A673 (cell line): ENCODE results near the gene IMMP2L.

ENCODE experiments used
- EZH2 ChIP-seq: fragments of 200-600 bp; sonication (generic); IDR thresholded peaks from 2 replicates; pipeline ENCODE4 v1.6.1; 2017; ENCODE audit warnings: borderline replicate concordance, low read depth, mild to moderate bottlenecking, mixed read lengths, antibody characterized with exemption, low read length; ENCODE audit not compliant: poor library complexity, severe bottlenecking
- TF ChIP-seq, protein P1 (sequence below): fragments of 300-800, 200-600 bp; sonication (generic); conservative IDR thresholded peaks from 2 replicates; pipeline ENCODE4 v1.5.1; 2017; ENCODE audit warnings: low read depth, mild to moderate bottlenecking, antibody characterized with exemption, low read length, moderate library complexity, mixed read lengths

DNA sequence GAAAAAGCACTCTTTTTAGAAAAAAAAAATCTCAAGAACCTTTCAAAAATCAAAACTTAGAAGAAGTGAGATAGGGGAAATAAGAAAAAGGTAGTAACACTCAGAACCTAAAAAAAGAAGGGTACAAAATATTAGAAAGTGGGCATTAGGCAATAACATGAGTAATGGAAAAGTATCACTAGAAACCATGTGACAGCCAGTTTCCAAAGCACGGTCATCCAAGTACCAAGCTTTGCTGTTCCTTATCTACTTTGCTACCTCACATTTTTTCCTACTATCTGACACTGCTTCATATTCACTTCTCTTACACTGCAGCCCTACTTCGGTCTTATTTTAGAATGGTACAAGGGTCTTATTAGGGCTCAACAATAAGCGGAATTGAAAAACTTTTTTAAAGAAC, 30.3 kb downstream of the IMMP2L start:
- TF ChIP-seq, protein P1, sequence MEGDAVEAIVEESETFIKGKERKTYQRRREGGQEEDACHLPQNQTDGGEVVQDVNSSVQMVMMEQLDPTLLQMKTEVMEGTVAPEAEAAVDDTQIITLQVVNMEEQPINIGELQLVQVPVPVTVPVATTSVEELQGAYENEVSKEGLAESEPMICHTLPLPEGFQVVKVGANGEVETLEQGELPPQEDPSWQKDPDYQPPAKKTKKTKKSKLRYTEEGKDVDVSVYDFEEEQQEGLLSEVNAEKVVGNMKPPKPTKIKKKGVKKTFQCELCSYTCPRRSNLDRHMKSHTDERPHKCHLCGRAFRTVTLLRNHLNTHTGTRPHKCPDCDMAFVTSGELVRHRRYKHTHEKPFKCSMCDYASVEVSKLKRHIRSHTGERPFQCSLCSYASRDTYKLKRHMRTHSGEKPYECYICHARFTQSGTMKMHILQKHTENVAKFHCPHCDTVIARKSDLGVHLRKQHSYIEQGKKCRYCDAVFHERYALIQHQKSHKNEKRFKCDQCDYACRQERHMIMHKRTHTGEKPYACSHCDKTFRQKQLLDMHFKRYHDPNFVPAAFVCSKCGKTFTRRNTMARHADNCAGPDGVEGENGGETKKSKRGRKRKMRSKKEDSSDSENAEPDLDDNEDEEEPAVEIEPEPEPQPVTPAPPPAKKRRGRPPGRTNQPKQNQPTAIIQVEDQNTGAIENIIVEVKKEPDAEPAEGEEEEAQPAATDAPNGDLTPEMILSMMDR = no peak
- TF ChIP-seq EZH2 = no peak
